Common myeloid progenitor, CD34-positive (primary cell): ENCODE results near the gene TXNRD2.
"Not testable (repeated sequence)": the region's sequence is repeated elsewhere in the genome, so short reads cannot be mapped to it uniquely, and the experiment has no call there.

Experiments used
- CTCF ChIA-PET: fragments of 350-600 bp; sonication (Branson Sonifier 250); formaldehyde crosslinking; loops from one replicate; lab custom pipeline; 2021; ENCODE audit warnings: antibody characterized with exemption; lab: Charles Lee
- POLR2A ChIA-PET: fragments of 350-600 bp; sonication (Branson Sonifier 250); formaldehyde crosslinking; loops from one replicate; lab custom pipeline; 2021; ENCODE audit warnings: antibody characterized with exemption; lab: Charles Lee
- DNase-seq, 3 donors: peaks; one replicate each; pipeline versions ENCODE4 v3.0.0 to v3.0.0-alpha.2; 2013
- H3K27ac ChIP-seq, 2 experiments: 1 replicate in 1 of 2; 2 replicates in 1 of 2; pipeline ENCODE4 v1.7.0; 2013; ENCODE audit warnings: inconsistent platforms in 2 of 2, low read length in 2 of 2, mild to moderate bottlenecking in 2 of 2, low read depth in 1 of 2, moderate library complexity in 1 of 2; ENCODE audit not compliant: severe bottlenecking in 2 of 2, insufficient read depth in 1 of 2, poor library complexity in 1 of 2
- H3K27me3 ChIP-seq, 5 experiments: replicated peaks in 2 of 5; 1 replicate in 3 of 5; 2 replicates in 2 of 5; pipeline versions ENCODE4 v1.6.1 to v1.7.0; 2013; ENCODE audit warnings: low read length in 4 of 5, mild to moderate bottlenecking in 2 of 5, moderate library complexity in 2 of 5, inconsistent platforms in 1 of 5; ENCODE audit not compliant: insufficient read depth in 5 of 5, control insufficient read depth in 4 of 5
- H3K36me3 ChIP-seq, 4 experiments: 1 replicate in 2 of 4; 2 replicates in 2 of 4; pipeline versions ENCODE4 v1.6.1 to v1.7.0; 2013; ENCODE audit warnings: low read length in 3 of 4, control low read depth in 1 of 4, mild to moderate bottlenecking in 1 of 4; ENCODE audit not compliant: control insufficient read depth in 4 of 4, insufficient read depth in 4 of 4
- H3K4me1 ChIP-seq, 4 experiments: 1 replicate in 3 of 4; 2 replicates in 1 of 4; pipeline versions ENCODE4 v1.6.1 to v1.7.1; 2013; ENCODE audit warnings: low read length in 3 of 4, mild to moderate bottlenecking in 3 of 4, control low read depth in 1 of 4, inconsistent platforms in 1 of 4, moderate library complexity in 1 of 4; ENCODE audit not compliant: control insufficient read depth in 4 of 4, insufficient read depth in 4 of 4; ENCODE audit errors: control extremely low read depth in 1 of 4
- H3K4me3 ChIP-seq, 7 experiments: 1 replicate in 4 of 7; 2 replicates in 3 of 7; pipeline versions ENCODE4 v1.5.1 to v1.7.0; 2013; ENCODE audit warnings: mild to moderate bottlenecking in 7 of 7, low read length in 6 of 7, moderate library complexity in 6 of 7, inconsistent platforms in 2 of 7, low read depth in 2 of 7, control low read depth in 1 of 7; ENCODE audit not compliant: insufficient read depth in 4 of 7, control insufficient read depth in 1 of 7; ENCODE audit errors: extremely low read depth in 1 of 7
- H3K9me3 ChIP-seq, 5 experiments: 1 replicate in 4 of 5; 2 replicates in 1 of 5; pipeline versions ENCODE4 v1.6.1 to v1.7.1; 2013; ENCODE audit warnings: low read length in 4 of 5, mild to moderate bottlenecking in 2 of 5, inconsistent platforms in 1 of 5, low read depth in 1 of 5, moderate library complexity in 1 of 5; ENCODE audit not compliant: control insufficient read depth in 4 of 5, insufficient read depth in 2 of 5; ENCODE audit errors: control extremely low read depth in 1 of 5
- WGBS: methylation state at CpG from one replicate; pipeline ENCODE4 v1.1.5; 2013; ENCODE audit not compliant: insufficient coverage; 5-methylcytosine and 5-hydroxymethylcytosine counted together

TXNRD2 gene

DNA sequence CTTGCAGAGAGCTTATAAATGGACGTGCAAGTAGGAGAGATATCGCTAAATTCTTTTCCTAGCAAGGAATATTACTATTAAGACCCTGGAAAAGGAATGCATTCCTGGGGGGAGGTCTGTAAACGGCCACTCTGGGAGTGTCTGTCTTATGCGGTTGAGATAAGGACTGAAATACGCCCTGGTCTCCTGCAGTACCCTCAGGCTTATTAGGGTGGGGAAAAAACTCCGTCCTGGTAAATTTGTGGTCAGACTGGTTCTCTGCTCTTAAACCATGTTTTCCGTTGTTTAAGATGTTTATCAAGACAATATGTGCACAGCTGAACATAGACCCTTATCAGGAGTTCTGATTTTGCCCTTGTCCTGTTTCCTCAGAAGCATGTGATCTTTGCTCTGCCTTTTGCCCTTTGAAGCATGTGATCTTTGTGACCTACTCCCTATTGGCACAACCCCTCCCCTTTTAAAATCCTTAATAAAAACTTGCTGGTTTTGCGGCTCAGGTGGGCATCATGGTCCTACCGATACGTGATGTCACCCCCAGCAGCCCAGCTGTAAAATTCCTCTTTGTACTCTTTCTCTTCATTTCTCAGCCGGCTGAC lies 6.4 kb downstream of the TXNRD2 start:
- Histone ChIP-seq H3K4me1 (peaks cover 0 to 14% (median 11%) of the 10 kb centered on the region in 4 experiments), H3K9me3 (peaks cover 0 to 10% (median 2%) of the 10 kb centered on the region in 5 experiments)
- not testable (repeated sequence) for DNase-seq, H3K36me3 ChIP-seq, H3K27me3 ChIP-seq, H3K27ac ChIP-seq, H3K4me3 ChIP-seq
- POLR2A ChIA-PET = interaction anchor here (0.7 kb wide), 1 partner anchor 12 kb away, joined by 3 read pairs; no protein-coding TSS in a partner anchor
- WGBS = 82% methylated on average over 9 of the region's 11 CpGs
- CTCF ChIA-PET = interaction anchor here (2.4 kb wide), 1 partner anchor 13 kb away, joined by 5 read pairs; no protein-coding TSS in a partner anchor

DNA sequence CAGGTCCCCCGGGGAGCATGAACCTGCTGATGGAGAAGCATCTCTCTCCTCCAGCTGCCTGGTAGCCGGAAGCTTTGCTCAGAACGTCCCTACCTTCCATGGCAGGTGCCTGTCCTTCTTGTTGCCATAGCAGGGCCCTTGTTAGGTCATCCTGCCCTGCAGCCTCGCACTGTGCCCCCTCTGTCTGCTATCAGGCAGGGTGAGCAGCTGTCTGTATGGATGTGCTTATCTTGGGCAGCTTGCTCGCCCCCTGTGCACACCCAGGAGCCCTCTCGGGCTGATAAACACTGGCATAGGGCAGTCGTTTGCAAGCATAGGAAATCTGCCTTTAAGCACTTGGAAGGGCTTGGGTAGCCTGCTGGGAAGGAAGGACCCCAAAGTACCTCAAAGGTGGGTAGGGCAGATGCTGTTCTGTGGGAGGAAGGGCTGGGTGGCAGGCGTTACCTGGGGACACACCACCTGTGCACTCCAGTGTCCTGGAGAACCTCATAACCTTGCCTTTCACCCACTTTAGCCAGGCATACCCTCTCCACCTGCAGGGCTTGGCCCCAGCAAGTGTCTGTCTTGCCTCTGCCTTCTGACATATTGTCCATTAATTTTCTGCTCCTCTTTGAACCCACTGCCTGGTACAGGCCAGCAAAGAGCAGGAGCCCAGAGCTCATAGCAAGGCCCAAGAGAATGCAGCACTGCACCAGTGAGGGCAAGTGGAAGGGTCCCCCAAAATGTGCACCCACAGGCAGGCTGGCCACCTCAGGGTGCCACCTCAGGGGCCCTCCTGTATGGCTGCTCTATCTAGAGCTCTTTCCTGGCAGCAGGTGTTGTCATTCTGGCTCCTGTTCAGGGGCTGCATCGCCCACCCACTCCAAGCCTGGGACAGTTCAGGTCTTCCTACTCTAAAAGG lies 8.0 kb downstream of the TXNRD2 start:
- ChIA-PET CTCF (interaction anchor here (2.4 kb wide), 1 partner anchor 15 kb away, joined by 5 read pairs; no protein-coding TSS in a partner anchor), POLR2A (interaction anchor here (1.1 kb wide), 1 partner anchor 8 kb away, joined by 3 read pairs; the partner anchor contains the start of genes COMT and TXNRD2)
- Histone ChIP-seq H3K4me1 (peaks cover 0 to 14% (median 11%) of the 10 kb centered on the region in 4 experiments), H3K27me3 (no peaks in the 10 kb centered on the region), H3K27ac (no peak overlapping the region), H3K4me3 (no peak overlapping the region), H3K36me3 (peaks cover 0 to 9% (median 3%) of the 10 kb centered on the region in 4 experiments), H3K9me3 (peaks cover 0 to 10% (median 2%) of the 10 kb centered on the region in 5 experiments)
- DNase-seq = peak in 1 of 3 donors; percentile 28
- WGBS = 73% methylated on average over 8 of the region's 9 CpGs

DNA sequence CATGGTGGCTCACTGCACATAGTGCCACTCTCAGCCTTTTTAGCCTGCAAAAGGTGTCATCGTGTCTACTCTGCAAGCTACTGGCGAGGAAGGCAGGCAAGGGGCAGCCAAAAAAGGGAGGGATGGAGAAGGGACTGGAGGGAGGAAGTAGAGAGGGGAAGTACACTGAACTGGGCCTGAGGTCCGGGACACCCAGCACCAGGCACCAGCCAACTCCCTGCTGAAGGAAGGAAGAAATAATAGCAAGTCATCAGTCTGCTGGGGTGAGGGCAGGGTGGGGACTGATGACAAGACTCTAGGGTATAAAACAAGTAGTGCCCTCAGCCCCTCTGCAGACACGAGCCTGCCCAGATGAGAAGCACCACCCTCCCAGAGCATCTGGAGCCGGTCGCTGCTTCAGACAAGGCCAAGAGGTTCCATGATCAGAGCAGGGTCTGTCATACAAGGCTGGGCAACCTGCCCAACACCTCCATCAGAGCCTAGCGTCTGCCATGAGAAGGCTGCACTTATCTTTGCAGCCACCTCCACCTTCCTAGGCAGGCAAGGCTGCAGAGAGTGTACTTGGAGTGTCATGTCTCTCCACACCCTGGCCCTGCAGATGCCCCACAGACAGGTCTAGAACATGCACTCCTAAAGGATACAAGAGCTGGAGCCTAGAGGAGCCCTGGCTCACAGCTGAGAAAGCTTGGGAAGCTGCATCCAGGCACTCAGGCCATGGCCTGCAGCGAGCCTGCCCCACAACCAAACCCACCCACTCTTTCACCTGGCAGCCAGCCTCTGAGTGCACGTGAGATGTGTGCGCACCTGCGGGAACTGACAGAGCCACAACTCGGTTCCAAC lies 9.0 kb downstream of the TXNRD2 start:
- peak in 2 of 3 donors; percentile 50 to 61 for DNase-seq
- peaks cover 0 to 14% (median 11%) of the 10 kb centered on the region in 4 experiments for H3K4me1 ChIP-seq
- ChIA-PET CTCF (interaction anchor here (2.4 kb wide), 1 partner anchor 16 kb away, joined by 5 read pairs; no protein-coding TSS in a partner anchor), POLR2A (interaction anchor here (0.6 to 1.1 kb wide), 3 partner anchors 8 to 90 kb away, joined by 3 read pairs; partner anchors contain the start of genes COMT and TXNRD2)
- peaks cover 0 to 7% (median 2%) of the 10 kb centered on the region in 4 experiments for H3K36me3 ChIP-seq
- no peak overlapping the region for H3K27ac ChIP-seq
- H3K4me3 ChIP-seq = no peak overlapping the region
- 49% methylated on average over 8 of the region's 12 CpGs for WGBS
- H3K27me3 ChIP-seq = no peaks in the 10 kb centered on the region
- peaks cover 0 to 10% (median 2%) of the 10 kb centered on the region in 5 experiments for H3K9me3 ChIP-seq

DNA sequence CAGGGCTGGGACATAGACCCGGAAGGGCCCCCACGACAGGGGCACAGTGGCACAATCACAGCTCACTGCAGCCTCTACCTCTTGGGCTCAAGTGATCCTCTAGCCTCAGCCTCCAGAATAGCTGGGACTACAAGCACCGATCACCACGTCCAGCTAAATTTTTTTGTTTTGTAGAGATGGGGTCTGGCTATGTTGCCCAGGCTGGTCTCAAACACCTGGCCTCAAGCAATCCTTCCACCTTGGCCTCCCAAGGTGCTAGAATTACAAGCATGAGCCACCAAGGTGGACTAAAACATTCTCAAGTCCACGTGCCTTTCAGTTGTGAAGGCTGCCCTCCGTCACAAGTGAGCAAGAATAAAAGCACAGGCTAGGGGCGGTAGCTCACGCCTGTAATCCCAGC lies 10.1 kb downstream of the TXNRD2 start:
- Histone ChIP-seq H3K4me1 (peaks cover 0 to 14% (median 11%) of the 10 kb centered on the region in 4 experiments), H3K9me3 (peaks cover 0 to 10% (median 2%) of the 10 kb centered on the region in 5 experiments), H3K4me3 (no peak overlapping the region), H3K27ac (no peak overlapping the region), H3K27me3 (no peaks in the 10 kb centered on the region), H3K36me3 (peaks cover 0 to 6% (median under 1%) of the 10 kb centered on the region in 4 experiments)
- WGBS = 100% methylated on average over 5 of the region's 8 CpGs
- CTCF ChIA-PET = interaction anchor here (1.5 kb wide), 1 partner anchor 17 kb away, joined by 3 read pairs; no protein-coding TSS in a partner anchor
- DNase-seq = no peak
- POLR2A ChIA-PET = no interaction called here

DNA sequence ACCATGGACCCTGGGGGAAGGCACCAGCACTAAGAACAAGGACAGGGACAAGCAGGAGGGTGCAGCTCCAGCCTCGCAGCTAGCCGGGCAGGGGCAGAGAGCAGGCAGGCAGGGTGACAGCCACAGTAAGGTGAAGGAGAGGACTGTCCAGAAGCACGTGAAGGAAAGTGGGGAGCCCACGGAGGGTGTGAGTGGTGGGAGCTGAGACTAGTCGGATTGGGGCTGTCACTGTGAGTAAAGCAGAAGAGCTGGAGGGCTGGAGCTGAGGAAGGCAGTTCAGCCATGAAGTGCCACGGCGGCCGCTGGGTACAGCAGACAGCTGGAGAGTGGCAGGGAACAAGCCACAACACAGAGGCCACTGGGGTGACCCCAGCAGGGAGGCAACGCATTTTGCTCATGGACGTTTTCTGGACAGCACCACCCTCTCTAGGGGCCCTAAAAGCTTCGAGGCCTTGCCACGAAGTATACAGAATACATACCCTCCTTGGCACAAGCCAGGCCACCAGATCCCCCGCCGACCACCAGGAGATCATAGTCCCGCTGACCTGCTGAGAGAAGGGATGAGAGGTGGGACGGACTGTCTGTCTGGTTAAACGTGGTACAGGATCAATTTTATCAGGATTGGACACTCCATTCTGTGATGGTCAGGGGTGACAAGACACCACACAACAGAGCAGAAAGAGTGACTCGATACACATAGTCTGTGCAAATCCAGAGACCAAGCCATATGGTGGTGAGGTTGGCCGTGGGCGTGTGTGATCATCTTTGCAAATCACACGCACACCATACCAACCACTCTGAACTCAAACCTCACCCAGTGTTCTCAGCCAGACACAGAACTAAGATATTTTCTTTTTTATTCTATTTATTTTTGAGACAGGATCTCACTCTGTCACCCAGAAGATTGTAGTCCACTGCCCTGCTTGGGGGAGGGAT lies 10.8 kb downstream of the TXNRD2 start:
- no peak overlapping the region for H3K27ac ChIP-seq
- no peaks in the 10 kb centered on the region for H3K27me3 ChIP-seq
- H3K36me3 ChIP-seq = peaks cover 0 to 3% (median under 1%) of the 10 kb centered on the region in 4 experiments
- H3K4me1 ChIP-seq = peaks cover 0 to 14% (median 11%) of the 10 kb centered on the region in 4 experiments
- CTCF ChIA-PET = interaction anchor here (0.9 to 1.5 kb wide), 3 partner anchors 18 to 200 kb away, joined by 3 read pairs; no protein-coding TSS in a partner anchor
- H3K9me3 ChIP-seq = peaks cover 0 to 3% (median 2%) of the 10 kb centered on the region in 5 experiments
- H3K4me3 ChIP-seq = no peak overlapping the region
- DNase-seq = no peak
- POLR2A ChIA-PET = interaction anchor here (0.6 kb wide), 1 partner anchor 13 kb away, joined by 3 read pairs; no protein-coding TSS in a partner anchor
- whole genome bisulfite sequencing = 98% methylated on average over 17 of the region's 21 CpGs
